Ovary (tissue), 9 donors: ENCODE results near the gene HIVEP3. TPM values are rescaled to one million over a fixed set of nuclear protein-coding genes. Genes with fewer than 3 reads are reported as not detected.

ENCODE experiments used
- DNase-seq, 5 donors: peaks; one replicate each; pipeline ENCODE4 v3.0.0-alpha.2; 2019 to 2020
- H3K27ac ChIP-seq, 2 donors: fragments of 200-600 bp; one replicate each; pipeline versions ENCODE4 v1.5.1 to v1.8.0; 2019 to 2022
- H3K27me3 ChIP-seq: fragments of 200-600 bp; one replicate; pipeline ENCODE4 v1.8.0; 2022
- H3K36me3 ChIP-seq: fragments of 200-600 bp; sonication (generic); one replicate; pipeline ENCODE4 v1.5.1; 2019
- H3K4me1 ChIP-seq: one replicate; pipeline ENCODE4 v1.8.1; 2013; ENCODE audit warnings: mild to moderate bottlenecking, moderate library complexity; ENCODE audit not compliant: insufficient read depth
- H3K4me3 ChIP-seq: fragments of 200-600 bp; sonication (generic); one replicate; pipeline ENCODE4 v1.5.1; 2017
- H3K9me3 ChIP-seq, 2 donors: fragments of 200-600 bp in 1 of 2; sonication (generic) in 1 of 2; one replicate each; pipeline versions ENCODE4 v1.5.1 to v1.8.1; 2013 to 2019; ENCODE audit warnings: mild to moderate bottlenecking in 1 of 2, moderate library complexity in 1 of 2
- CTCF ChIP-seq, 3 donors: fragments of 450-650 bp in 2 of 3; fragments of 200-600 bp in 1 of 3; IDR thresholded peaks; one replicate each; pipeline versions ENCODE4 v1.5.1 to v1.8.0; 2016 to 2022; ENCODE audit warnings: antibody characterized with exemption in 3 of 3, mild to moderate bottlenecking in 1 of 3
- EP300 ChIP-seq: sonication (generic); formaldehyde crosslinking; IDR thresholded peaks from one replicate; pipeline ENCODE4 v1.6.1; 2017; ENCODE audit warnings: antibody characterized with exemption
- POLR2A ChIP-seq: fragments of 450-650 bp; IDR thresholded peaks from one replicate; pipeline ENCODE4 v1.6.1; 2017; ENCODE audit warnings: antibody characterized with exemption, mild to moderate bottlenecking, moderate library complexity
- WGBS, 3 donors: extraction: QIAGEN DNeasy Blood & Tissue Kit in 1 of 3; methylation state at CpG; one replicate each; pipeline versions ENCODE4 v1.1.5 to v1.1.7; 2013 to 2017; 5-methylcytosine and 5-hydroxymethylcytosine counted together
- intact Hi-C, 4 donors: fragments of 100-400 bp; cut with DNase I; formaldehyde crosslinking; loops; one replicate each; pipeline versions ENCODE4 v1.11.0 to v1.15.1; 2022 to 2023
- polyA plus RNA-seq, 2 donors: library from polyadenylated mRNA; stranded (reverse); fragments of 200-250 nt in 1 of 2; fragments of 350-450 nt in 1 of 2; fragmentation: Illumina TruSeq in 1 of 2; extraction: RNeasy Lipid Tissue Mini Kit (QIAGEN cat#74804) in 1 of 2; gene quantifications; one replicate each; pipeline ENCODE4 v1.2.3, GENCODE V29; 2013 to 2014
- total RNA-seq, 7 donors: library from RNA; depleted of rRNA in 2 of 7; stranded (reverse); fragments of >200 nt in 2 of 7; fragmentation: NEBNext Ultra II Directional in 3 of 7; extraction: Animal tissue kit (Norgen Biotek cat#: 25700) in 3 of 7; gene quantifications; one replicate each; pipeline versions ENCODE4 v1.1.0 to v1.2.4, GENCODE V29; 2016 to 2023
- donor health status: DM: no; HTN: no; CAD: no; lungs with moderate emphysema.
- donor health status: DM: no; HTN: no; CAD: no.
- donor health status: Bipolar disorder and iron deficiency.
- donor health status: DM: yes; HTN: yes; CAD: no.
- donor health status: DM: no; HTN: no; CAD: no.
- donor health status: DM: yes; HTN: yes; CAD: no.

HIVEP3 gene
- total and polyA plus RNA-seq, 9 donors = 3.0 to 7.5 (median 5.2) TPM

- no peak for TF ChIP-seq EP300
- no peak for TF ChIP-seq CTCF (IDR thresholded peaks at IDR 0.05)
- TF ChIP-seq POLR2A = no peak
- H3K27ac ChIP-seq = no peak overlapping the region
- no peaks in the 10 kb centered on the region for H3K4me1 ChIP-seq
- DNase-seq = peak in 1 of 5 donors; percentile 3
- no peaks in the 10 kb centered on the region for H3K27me3 ChIP-seq
- no peaks in the 10 kb centered on the region for H3K9me3 ChIP-seq
- no peaks in the 10 kb centered on the region for H3K36me3 ChIP-seq
- H3K4me3 ChIP-seq = no peak overlapping the region
- 90 to 92% (median 92%) methylated on average over 11 of the region's 11 CpGs for whole genome bisulfite sequencing, 3 donors
- intact Hi-C loops = no loop called here
These were observed 266.1 kb downstream of the HIVEP3 start for GRCh38 chr1:41652384-41653265.

- no peak overlapping the region for H3K27ac ChIP-seq
- H3K4me1 ChIP-seq = no peaks in the 10 kb centered on the region
- H3K27me3 ChIP-seq = no peaks in the 10 kb centered on the region
- no peaks in the 10 kb centered on the region for H3K36me3 ChIP-seq
- intact Hi-C loops = no loop called here
- no peak overlapping the region for H3K4me3 ChIP-seq
- no peak for DNase-seq
- whole genome bisulfite sequencing, 3 donors = 39 to 50% (median 49%) methylated on average over 11 of the region's 11 CpGs
- TF ChIP-seq CTCF (IDR thresholded peaks at IDR 0.05) (no peak), EP300 (no peak), POLR2A (no peak)
- H3K9me3 ChIP-seq = no peaks in the 10 kb centered on the region
These were observed 268.5 kb downstream of the HIVEP3 start for GRCh38 chr1:41650028-41650880.

- intact Hi-C loops = no loop called here
These were observed 269.2 kb downstream of the HIVEP3 start for GRCh38 chr1:41649396-41650027.

More at GRCh38 chr1:41649396-41650027, 269.2 kb downstream of the HIVEP3 start:
- no peaks in the 10 kb centered on the region for H3K4me1 ChIP-seq
- 59 to 70% (median 59%) methylated on average over 9 of the region's 9 CpGs for WGBS, 3 donors
- no peak overlapping the region for H3K4me3 ChIP-seq
- DNase-seq = no peak
- H3K27ac ChIP-seq = no peak overlapping the region
- TF ChIP-seq POLR2A = no peak
- TF ChIP-seq EP300 = no peak
- TF ChIP-seq CTCF (IDR thresholded peaks at IDR 0.05) = no peak
- H3K9me3 ChIP-seq = no peaks in the 10 kb centered on the region
- H3K27me3 ChIP-seq = no peaks in the 10 kb centered on the region
- no peaks in the 10 kb centered on the region for H3K36me3 ChIP-seq
